HG03342 (cell line): ENCODE measurements around the gene NRXN2.

ENCODE experiments used
- ATAC-seq: cut with Tn5 transposase; IDR thresholded peaks from one replicate; pipeline ENCODE4 v1.9.1; 2021; ENCODE audit warnings: mild to moderate bottlenecking, moderate library complexity; ENCODE audit not compliant: unreplicated experiment

The NRXN2 gene

DNA sequence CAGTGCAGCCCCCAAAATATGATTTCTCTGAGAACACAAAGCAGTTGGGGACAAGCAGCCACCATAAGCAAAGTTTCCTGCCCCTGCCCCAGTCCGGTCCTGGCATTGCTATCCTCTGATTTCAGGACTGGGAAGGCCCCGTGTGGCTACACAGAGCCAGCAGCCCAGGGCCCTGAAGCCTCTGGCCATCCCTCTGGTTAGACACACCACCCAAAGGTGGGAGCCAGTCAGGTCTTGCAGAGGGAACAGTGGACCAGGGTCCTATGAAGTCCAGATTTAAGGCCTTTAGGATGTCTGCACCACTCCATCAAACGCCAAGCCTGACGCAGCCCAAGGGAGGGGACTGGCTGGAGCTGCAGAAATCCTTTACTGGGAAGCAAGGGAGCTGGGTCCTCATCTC, 68.6 kb downstream of the NRXN2 start:
- ATAC-seq: no peak

DNA sequence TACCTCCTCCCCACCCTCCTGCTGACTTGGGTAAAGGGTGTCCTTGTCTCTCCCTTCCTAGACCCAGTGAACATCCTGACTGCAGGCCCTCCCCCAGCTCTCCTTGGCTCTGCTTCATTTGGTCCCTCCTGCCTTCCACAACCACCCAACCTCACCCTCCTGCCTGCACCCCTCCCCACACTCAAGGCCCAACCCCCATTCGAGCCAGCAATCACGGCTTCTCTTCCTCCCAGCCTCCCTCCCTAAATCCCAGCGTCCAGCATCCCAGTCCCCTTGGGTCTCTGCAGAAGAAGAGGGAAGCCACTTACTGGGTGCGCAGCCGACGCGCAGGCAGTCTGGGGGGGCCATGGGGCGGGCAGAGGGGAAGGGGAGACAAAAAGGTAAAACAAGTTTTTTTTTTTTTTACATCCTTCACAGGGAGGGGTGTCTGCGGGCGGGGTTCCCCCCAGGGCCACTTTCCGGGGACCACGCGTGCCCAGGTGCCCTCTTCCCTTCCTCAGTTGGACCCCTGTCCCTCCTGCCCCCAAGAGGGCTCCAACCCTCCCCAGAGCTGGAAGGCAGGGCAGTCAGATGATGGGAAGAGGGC, 69.5 kb downstream of the NRXN2 start:
- no peak for ATAC-seq

DNA sequence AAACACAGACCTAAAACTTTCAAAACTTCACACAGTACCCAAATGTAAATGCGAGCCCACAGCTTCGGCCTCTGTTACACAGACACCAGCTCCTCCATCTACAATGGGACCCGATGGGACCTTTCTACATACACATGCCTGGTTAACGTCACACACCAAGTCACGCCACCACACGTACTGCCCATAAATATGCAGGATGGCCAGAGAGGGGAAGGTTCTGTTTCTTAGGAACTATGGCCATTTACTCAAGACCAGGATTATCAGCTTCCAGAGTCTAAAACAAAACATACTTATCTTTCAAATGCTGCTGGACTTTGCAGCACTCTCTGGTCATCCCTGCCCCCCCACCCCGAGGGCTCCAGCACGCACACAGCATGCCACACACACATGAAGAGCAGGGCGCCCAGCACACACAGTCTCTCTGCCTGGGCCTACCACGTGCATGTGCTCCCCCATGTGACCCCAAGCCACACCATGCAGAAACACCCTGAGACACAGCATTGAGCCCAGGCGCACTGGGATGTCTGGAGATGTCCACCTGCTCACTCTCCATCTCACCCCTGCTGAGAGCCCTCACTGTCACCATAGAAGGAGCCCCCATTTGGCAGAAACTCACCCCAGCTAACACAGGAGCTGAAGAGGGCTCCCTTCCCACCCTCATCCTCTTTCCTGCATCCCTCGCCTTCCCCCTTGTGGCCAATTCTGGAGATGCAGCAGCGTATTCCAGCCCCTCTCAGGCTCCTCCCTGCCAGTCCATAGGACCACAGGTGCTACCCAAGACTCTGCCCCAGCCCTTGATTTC, 70.2 kb downstream of the NRXN2 start:
- peak; percentile 52 for ATAC-seq

DNA sequence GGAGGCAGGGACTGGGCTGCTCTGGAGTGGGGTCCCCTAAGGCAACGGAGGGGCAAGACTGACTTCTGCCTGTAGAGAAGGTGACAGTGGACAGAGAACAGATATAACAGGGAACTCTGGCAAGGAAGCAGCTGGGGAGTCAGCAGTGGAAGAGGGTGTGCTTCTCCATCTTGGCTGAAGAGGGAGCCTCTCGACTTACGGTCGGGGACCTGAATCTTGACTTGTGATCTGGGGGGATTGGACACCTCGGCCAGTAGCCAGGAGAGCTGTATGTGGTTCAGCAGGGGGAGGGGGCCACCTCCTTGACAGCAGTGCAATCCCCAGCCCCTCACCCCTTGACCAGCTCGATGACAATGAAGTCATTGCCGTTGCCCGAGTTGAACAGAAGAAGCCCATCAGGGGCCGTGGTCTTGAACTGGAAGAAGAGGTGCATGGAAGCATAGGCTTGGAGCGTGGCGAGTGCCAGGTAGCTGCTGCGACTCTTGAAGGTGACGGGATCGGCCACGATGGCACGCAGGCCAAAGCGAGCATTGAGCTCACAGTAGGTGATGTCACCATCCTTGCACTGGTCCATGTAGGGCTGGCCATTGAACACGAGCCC, 72.0 kb downstream of the NRXN2 start:
- no peak for ATAC-seq

DNA sequence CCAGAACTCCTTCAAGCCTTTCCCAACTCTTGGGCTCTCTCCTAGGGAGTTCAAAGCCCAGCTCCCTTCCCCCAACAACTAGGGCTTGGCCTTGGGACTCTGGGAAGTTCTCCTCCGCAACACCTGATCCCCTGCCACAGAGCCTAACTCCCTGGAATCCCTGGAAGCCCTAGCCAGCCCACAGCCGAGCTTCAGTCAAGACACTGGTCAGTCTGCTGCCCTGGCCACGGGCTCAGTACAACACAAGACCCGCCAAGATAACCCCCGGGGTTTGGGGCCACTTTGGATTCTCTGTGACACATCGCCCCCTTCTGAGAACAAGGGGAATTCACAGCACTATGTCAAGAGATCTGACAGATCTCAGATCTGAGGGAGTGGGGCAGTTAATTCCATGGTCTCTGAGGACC, 73.7 kb downstream of the NRXN2 start:
- ATAC-seq: no peak

DNA sequence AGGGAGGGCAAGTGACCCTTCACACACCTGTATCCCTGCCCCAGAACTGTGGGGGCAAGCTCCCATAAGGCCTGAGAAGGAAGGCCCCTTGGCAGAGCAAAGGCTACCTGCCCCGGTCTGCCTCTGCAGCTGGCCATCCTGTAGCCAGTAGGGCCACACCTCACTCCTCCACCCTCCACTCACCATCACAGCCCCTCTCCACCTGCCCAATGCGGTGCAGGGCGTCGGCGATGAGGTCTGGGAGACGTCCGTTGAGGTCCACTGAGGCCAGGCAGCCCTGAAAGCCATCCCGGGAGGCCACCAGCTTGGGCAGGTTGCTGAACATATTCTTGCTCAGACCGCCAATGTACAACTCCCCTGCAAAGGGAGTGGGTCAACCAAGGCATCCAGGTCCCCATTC, 74.4 kb downstream of the NRXN2 start:
- ATAC-seq: no peak

DNA sequence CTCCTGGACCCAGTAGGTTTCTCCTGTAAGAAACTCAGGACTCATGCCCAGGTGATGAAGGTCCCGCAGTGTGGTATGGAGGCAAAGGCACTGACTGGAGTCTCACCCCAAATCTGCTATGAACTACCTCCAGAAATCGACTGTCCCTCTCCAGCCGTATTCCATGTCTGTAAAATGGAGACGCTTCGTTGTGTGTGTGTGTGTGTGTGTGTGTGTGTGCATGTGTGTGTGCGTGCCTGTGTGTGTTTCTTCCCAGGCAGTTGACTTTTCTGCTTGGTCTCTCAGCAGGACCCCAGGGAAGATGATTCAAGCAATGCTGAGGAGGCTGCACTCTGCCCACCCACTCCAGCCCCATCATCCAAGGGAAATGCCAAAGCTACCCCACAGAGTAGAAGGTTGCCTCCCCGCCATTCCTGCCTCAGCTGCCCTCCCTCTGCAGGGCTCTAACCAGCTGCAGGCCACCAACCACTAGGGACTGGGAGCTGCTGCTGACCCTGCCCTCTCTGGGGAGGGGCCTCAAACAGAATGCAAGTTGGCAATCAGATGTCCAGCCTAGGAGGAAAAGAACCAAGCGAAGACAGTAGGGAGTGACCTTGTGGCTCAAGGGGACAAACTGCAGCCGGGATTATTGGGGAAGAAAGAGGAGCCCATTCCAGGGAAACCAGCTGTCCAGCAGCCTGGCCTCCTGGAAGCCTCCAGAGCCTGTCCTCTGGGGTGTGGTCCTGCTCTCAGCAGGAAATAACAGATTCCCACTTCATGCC, 75.8 kb downstream of the NRXN2 start:
- ATAC-seq: no peak

DNA sequence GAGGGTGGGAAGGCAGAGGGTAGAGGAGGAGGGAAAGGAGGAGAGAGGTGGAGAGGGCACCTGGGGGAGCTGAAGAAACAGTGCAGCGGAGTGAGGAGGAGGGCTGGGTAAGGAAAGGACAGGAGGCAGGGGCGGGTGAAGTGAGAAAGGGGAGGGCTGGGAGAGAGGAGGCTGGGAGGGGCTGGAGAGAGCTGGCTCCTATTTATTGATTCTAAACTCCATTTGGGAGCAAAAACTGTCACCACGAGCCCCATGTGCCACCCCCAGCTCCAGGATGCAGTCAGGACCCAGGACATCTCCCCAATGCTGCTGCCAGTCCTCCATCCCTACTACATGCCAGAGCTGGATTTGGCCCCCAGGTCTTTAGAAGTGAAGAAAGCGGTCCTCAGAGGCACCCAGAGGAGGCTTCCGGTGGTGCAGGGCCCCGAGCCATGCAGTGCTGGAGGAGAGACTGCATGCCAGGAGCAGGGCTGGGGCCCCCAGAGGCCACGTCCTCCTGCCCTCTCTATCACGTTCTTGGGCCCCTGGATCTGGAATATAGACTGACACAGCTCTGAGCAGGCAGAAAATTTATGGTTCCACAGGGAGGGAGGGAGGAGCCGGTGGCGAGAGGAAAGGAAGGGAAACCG, 78.2 kb downstream of the NRXN2 start:
- no peak for ATAC-seq

DNA sequence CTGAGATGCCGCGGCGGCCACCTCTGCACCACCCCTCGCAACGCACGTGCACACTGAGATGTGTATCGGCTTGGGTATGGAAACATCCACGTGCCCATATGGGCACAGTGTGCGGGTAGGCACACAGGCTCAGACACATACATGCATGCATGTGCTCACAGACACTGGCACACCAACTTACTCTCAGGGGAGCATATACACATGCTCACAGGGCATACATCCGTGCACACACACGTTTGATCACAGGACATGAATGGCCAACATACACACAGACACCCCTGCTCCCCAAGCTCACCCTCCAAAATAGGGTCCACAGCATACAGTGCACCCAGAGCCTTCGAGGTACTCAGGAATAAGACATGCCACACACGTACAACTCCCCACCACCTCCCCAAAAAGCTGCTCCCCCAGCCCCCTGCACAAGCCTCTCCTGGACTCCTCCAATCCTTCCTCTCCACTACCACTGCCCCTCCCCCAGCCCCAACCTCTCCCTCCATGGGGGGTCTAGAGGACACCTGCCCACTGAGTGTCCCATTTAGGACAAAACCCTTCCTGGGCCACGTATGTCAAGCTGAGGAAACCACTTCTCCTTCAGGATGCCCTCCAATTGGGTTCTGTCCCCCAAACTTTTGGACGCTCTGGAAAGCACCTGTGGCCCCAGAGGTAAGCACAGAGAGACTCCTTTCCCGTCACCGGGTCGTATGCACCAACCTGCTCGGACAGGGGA, 78.9 kb downstream of the NRXN2 start:
- no peak for ATAC-seq

DNA sequence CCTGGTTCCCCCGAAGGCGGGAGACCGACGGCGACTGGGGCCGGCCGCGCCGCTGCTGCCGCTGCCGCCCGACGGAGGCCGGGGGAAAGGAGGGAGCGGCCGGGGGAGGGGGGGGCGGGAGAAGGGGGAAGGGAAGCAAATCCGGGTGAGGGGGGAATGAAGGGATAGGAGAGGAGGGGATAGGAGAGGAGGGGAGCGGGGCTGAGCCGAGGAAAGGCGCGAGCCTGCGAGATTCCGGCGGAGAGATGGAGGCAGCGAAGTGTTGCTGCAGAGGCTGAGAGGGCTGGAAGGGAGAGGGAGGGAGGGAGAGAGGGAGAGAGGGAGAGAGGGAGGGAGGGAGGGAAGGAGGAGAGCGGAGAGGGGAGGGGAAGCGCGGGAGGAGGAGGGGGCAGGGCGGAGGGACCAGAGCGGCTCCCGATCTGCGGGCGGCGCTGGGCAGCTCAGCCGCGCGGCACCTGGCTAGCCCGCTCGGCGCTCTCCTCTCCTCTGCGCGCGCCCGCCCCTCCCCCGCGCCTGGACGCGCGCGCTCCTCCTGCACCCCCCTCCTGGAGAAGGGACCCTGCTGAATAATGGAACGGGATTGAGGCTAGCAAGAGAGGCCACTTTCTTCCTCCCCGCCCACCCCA, 79.6 kb downstream of the NRXN2 start:
- no peak for ATAC-seq

DNA sequence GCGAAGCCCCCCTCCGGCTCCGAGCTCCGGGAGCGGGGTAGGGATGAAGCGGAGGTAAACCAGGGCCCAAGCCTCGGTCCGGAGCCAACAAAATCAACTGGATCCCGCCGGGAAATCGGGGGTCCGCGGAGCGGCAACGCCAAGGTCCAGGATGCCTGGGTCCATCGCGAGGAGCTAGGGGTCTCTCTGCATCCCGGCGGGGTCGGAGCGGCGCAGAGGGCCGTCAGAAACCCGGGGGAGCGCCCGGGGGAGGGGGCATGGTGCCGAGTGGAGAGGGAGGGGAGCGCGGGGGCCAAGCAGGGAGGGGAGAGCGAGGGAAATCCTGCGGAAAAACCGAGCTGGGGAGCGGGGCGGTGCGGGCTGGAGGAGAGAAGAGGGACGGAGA, 80.1 kb downstream of the NRXN2 start:
- no peak for ATAC-seq

DNA sequence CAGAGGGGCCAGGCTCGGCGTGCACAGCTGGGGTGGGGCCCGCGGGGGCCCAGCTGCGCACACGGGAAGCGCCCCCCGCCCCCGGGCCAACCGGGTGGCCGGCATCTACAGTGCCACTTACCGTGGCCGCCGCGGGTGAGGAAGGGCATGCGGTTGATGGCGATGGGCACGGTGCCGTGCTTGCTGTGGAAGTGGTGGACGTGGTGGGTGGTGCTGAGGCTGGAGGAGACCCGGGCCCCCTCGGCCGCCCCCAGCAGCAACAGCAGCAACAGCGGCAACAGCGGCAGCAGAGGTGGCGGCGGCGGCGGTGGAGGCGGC, 80.6 kb downstream of the NRXN2 start:
- no peak for ATAC-seq

DNA sequence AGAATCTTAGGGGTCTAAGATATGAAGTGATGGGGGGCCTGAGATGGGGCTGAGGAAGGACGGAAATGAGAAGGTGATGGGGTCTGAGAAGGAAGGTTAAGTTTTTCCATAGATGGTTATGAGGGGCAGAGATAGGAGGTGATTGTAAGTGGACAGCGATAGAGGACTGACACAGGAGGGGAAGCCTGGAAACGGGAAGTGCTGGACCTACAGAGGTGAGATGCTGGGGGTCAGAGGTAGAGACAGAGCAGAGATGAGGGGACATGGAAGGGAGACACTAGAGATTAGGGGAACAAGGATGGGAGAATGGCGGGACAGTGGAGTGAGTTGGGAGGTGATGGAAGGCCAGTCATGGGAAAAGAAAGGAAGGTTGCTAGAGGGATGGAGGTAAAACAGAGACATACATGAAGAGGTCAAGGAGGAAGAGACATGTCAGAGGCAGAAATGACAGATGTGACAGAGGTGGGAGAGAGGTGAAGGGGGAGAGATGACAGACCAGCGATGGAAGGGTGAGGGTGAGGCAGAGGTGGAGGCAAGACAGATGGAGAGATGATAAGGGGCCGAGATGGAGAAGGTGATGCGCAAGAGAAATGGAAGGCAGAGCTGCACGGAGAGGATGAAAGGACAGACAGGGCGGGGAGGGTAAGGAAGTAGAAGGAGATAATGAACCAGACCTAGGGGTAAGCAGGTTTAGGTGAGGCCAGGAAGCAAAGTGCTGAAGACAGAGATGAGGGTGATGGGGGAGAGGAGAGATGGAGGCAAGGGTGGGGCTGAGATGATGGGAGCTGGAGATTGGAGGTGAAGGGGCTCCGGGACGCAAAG, 81.2 kb downstream of the NRXN2 start:
- ATAC-seq: no peak

DNA sequence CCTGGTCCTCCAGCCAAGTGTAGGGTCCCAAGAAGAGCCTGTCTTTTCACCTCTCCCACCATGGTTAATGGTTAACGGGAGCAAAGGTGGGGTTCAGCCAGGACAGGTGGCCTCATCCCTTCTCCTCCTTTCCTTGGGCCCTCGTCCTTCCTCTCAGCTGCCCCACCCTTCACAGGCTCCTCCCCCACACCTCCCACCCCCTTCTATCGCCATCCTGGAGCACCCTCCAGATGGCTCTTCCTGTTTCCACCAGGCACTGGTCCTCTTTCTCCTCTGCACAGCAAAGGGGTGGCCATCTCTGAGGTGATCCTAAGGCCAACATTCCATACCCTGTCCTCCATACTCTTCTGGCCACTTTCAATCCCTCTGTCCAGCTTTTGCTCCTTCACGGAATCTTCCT, 83.1 kb downstream of the NRXN2 start:
- no peak for ATAC-seq

DNA sequence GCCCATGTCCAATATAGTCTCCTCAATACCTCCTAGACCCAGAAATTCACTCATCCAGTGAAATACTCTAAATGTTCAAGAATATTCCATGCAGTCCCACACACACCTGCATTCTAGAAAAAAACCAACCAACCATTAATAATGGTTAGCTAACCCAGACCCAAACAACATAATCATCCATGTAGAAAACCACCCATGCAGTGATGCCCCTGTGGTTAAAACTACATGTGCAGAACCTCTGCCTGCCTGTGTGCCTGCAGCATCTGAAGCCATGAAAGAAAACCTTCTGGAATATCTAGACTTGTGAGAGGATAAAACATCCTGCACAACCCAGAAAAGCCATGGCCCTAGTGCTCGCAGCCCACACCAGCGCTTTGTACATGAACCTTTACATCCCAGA, 84.2 kb downstream of the NRXN2 start:
- ATAC-seq: no peak

DNA sequence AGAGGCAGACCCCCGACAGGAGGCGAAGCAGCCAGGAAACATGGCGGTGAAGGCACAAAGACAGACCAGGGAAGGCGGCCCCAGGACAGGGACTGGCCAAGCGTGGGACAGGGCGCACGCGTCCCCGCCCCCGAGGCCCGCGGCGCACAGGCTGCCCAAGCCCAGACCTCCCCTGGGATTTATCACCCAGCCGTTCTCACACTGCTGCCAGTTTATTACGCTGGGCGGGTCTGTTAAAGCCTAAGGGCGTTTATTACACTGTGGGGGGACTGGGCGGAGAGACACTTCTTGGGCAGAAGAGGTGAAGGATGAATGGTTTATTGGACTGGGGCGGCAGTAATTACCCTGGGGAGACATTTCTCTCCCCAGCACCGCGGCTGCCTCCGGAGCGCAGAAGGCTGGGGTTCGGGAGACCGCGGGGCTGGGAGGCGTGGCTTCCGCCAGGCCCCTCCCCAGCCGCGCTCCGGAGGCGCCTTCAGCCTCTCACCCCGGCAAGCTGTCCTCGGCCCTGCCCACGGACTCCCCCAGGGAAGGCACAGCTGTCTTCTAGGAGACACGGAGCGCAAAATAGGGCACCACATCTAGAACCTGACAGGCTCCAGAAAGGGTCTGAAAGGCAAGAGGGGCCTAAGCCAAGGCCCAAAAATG, 84.9 kb downstream of the NRXN2 start:
- ATAC-seq: no peak

DNA sequence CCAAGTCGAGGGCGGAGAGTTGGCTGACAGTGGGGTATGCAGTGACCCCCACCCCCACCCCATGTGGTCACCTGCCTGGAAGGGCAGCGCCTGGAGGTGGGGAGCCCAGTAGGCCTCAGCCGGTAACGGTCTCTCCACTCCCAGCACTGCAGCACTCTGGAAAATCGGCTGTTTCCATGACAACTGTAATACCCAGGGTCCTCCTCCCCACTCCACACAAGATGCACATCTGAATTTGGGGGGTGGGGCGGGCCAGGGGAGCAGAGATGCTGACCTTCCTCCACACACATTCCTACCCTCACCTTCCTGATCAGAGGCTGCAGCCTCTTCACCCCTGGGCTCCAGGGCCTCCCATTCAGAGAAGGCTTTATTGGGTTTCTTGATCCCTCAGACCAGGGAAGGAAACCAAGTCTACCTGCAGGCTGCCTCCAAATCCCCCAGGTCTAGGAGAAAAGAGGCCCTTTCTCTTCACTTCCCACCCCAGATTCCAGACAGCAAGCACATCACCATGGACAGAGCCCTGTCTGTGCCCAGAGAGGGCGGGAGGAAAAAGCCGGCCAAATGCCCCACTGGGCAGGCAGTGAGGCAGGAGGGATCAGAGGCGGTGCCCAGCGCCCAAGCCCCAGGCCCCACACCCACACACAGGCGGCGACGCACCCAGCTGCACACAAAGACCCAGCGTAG, 85.5 kb downstream of the NRXN2 start:
- no peak for ATAC-seq

DNA sequence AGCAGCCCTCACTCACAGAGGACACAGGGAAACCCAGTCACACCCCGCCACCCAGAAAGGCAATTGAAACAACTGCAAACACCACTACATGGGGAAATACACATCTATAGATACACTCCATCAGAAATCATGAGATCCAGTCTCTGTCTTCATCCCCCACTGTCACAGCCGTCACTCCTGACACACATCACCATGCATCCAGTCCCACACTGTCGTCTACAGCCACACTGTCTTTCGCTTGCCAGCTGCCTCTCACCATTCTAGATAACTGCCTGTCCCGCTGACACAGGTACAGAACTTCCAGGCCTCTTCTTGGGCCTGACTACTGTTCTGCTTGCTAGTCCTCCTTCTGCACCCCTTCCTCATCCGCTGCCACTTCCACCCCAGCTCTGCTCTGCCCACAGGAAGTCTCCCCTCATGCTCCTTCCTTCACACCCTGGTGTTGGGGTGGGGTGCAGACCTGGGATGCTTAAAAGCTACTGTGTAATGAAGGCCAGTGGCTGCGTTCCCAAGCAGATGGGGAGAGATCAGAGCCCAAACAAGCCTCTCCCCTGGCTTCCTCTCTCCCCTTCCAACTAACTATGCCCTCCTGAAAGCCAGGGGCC, 89.3 kb downstream of the NRXN2 start:
- no peak for ATAC-seq
